Measurements from ENCODE around the gene ZFYVE28.
A peak's percentile ranks its signal among the peaks of the same experiment; 100 is the strongest.

DNA sequence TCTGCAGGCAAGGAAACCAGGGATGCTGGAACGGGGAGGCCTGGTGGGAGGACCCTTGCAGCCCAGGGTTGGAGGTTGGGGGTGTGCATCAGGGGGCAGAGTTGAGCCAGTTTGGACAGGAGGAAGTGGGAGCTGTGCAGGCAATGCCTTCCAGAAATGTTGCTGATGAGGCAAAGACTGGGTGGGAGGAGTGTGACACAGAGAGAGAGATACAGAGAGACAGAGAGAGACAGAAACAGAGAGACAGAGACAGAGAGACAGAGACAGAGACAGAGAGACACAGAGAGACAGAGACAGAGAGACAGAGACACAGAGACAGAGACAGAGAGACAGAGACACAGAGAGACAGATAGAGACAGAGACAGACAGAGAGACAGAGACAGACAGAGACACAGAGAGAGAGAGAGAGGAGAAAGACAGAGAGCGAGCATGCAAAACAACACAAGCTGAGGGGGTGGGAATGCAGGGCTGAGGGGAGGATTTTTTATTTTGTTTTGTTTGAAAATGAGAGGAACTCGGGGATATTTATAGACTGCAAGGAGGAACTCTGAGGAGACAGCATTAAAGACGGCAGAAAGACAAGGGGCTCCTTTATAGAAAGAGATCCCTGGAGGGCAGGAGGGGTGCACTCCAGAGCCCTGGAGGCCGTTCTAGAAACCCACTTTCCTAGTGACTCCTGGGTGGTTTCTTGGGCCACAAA lies 174.6 kb downstream of the ZFYVE28 start:
- no peak for TF ChIP-seq POLR2A (IDR thresholded peaks at IDR 0.05)
- TF ChIP-seq, protein P1, sequence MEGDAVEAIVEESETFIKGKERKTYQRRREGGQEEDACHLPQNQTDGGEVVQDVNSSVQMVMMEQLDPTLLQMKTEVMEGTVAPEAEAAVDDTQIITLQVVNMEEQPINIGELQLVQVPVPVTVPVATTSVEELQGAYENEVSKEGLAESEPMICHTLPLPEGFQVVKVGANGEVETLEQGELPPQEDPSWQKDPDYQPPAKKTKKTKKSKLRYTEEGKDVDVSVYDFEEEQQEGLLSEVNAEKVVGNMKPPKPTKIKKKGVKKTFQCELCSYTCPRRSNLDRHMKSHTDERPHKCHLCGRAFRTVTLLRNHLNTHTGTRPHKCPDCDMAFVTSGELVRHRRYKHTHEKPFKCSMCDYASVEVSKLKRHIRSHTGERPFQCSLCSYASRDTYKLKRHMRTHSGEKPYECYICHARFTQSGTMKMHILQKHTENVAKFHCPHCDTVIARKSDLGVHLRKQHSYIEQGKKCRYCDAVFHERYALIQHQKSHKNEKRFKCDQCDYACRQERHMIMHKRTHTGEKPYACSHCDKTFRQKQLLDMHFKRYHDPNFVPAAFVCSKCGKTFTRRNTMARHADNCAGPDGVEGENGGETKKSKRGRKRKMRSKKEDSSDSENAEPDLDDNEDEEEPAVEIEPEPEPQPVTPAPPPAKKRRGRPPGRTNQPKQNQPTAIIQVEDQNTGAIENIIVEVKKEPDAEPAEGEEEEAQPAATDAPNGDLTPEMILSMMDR (IDR thresholded peaks at IDR 0.05) = peak in 2 of 6 experiments; percentile 16 to 23
